Measurements from ENCODE around the gene ABCC2.
"Not testable (repeated sequence)": the region's sequence is repeated elsewhere in the genome, so short reads cannot be mapped to it uniquely, and the experiment has no call there.

Gene ABCC2

DNA sequence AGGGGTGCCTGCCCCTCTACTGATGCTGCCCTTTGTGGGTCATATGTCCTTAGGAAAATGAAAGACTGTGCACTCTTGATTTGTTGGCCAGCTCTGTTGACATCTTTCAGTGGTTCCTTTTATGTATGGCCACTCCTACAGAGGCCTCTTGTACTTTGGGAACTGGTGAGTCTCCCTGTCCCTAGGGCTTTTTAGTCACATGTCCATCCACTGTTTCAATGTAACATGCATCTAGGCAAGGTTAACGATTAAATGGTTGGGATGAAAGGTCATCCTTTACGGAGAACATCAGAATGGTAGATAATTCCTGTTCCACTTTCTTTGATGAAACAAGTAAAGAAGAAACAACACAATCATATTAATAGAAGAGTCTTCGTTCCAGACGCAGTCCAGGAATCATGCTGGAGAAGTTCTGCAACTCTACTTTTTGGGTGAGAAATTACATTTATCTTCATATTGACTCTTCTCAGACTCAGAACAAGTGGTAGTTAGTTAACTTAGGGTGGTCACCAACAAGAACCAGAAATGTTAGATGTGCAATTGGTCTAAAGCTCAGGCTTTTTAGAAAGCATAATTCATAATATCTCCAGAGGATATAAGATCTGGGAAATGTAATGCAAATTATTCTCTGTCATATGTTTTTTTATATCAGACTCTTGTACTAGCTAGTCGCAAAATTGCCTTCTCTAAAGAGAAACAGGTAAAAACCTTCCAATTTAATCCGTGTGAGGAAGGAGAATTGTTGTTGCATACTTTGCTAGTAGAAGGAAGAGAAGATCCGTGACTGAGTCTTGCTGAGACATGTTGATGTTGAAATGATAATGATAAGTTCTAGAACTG lies at the start of gene ABCC2:
ABCC2 (plus strand) TSS at position 194 of the 840 bp plus-strand sequence; CDS start at position 399, 205 bp downstream.
- no peak for DNase-seq (ENCODE audit: low read depth, low spot score)

- DNase-seq (ENCODE audit: low read depth, low spot score), result no peak
These were observed 49.1 kb upstream of the ABCC2 start for GRCh38 chr10:99733366-99733765.

GRCh38 chr10:99734111-99734510 lies 48.3 kb upstream of the ABCC2 start:
- not testable (repeated sequence) for DNase-seq (ENCODE audit: low read depth, low spot score)

GRCh38 chr10:99740260-99740659 lies 42.2 kb upstream of the ABCC2 start:
- DNase-seq (ENCODE audit: low read depth, low spot score), result no peak

DNA sequence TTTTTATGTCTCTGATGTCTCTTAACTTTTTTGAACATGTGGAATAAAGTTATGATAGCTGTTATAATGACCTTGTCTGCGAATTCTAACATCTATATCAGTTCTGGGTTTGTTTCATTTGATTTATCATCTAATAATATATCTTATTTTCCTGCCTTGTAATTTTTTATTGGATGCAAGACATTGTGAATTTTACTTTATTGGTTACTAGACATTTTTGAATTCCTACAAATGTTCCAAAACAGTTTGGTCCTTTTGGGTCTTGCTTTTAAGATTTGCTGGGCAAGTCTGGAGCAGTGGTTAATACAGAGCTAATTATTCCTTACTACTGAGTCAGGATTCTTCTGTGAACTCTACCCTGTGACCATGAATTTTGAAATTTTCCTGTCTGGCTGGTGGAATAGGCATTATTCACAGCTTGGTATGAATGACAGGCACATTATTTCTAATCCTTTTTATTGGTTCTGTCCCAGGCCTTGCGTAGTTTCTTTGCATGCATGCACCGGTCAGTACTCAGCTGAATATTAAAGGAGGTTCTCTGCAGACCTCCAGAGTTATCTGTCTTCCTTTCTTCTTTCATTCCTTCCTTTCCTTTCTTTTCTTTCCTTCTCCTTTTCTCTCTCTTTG lies 41.4 kb upstream of the ABCC2 start:
- no peak for DNase-seq (ENCODE audit: low read depth, low spot score)

GRCh38 chr10:99742254-99742653 lies 40.2 kb upstream of the ABCC2 start:
- no peak for DNase-seq (ENCODE audit: low read depth, low spot score)

DNA sequence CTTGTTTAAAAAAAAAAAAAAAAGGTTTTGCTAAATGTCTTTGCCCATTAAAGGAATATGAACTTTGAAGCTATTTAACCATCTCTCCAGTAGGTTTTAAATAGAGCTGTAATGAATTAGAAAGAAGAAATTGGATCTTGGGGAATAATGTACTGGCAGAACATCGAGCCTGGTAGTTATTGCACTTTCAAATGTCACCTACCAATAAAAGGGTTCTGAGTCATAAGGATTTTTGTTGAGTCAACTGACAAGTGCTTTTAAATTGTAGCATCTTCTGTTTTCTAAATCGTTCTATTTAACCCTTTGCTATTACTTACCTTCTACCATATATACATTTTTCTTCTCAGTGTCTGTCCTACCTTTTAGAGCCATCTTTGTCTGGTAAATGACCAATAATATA lies 39.7 kb upstream of the ABCC2 start:
- DNase-seq (ENCODE audit: low read depth, low spot score), result no peak

DNA sequence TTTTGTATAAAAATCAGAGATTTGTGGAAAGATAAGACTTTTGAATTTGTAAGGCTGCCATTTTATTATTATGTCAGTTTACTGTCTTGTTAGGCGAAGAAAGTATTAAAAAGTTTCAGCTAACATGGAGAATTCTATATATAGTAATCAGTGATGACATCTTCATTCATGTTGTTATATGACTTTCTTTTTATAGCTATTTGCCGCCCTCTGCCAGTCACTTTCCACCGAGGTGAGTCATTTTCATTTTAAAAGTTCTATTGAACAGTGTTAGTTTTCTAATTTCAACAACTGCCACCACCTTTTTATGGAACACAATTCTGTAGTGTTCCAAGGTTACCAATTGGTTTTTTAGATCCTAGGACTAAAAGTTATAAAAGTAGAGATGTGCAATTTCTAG lies 38.6 kb upstream of the ABCC2 start:
- no peak for DNase-seq (ENCODE audit: low read depth, low spot score)

DNA sequence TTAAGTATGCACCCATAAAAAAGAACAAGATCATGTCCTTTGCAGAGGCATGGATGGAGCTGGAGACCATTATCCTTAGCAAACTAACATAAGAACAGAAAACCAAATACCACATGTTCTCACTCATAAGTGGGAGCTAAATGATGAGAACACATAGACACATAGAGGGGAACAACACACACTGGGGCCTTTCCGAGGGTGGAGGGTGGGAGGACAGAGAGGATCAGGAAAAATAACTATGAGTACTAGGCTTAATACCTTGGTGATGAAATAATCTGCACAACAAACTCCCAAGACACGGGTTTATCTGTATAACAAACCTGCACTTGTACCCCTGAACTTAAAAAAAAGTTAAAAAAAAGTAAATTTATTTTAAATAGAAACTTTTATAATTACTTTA lies 36.3 kb upstream of the ABCC2 start:
- not testable (repeated sequence) for DNase-seq (ENCODE audit: low read depth, low spot score)

DNA sequence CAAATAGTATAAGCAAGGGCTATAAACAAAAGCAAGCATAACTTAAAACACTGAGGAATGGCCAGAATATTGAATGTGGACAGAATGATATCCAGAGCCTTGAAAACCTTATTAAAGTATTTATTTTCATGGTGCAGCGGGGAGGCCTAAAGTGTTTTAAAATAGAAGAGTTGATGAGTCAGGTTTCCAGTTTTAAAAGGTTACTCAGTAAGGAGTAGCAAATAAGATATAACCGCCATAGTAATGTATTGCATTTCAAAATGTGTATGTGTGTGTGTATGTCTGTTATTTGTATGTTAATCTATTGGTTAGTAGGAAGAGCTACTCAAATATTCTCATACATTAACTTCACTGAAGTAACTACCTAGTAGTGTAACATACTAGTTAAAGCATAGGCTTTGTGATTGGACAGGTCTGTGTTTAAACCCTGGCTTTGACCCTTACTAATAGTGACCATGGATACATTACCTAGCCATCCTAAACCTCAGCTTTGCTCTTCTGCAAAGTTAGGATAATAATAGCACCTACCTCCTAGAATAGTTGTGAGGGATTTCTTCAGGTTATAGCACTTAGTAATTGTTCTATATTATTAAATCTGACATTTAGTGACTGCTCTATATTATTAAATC lies 33.5 kb upstream of the ABCC2 start:
- no peak for DNase-seq (ENCODE audit: low read depth, low spot score)

DNA sequence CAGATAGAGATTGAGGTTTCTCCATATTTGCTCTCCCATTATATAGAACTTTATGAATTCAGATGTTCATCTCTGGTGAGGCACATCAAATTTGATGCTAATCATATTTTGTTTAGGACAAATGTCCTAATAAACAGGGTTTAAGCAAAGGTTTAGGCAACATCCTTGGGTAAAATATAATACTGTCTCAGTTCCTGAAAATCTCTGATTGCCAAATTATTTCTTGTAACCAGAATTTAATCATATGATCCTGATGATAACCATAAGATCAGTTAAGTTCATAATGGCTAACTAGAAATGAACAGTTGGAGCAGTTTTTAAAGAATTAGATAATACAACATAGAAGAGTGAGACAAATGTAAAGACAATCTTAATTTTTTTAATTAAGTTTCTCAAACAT lies 31.8 kb upstream of the ABCC2 start:
- DNase-seq (ENCODE audit: low read depth, low spot score), result no peak

DNA sequence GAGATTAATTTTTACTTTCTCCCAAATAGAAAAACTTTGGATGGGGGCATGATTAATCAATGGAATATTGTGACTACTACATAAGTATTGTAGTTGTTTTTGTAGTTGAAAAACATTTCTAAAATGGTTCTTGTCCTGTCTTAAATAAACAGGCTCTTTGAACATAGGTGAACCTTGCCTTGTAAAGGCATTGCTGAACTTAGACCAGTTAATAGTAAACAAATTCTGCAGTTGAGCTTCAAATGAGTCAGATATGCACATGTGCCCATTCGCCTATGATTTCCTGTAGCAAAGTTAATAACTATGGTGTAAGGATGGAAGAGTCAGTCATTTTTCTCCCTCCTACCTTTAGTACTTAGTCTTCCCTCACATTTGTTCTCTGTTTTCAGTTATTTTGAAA lies 27.8 kb upstream of the ABCC2 start:
- no peak for DNase-seq (ENCODE audit: low read depth, low spot score)

DNA sequence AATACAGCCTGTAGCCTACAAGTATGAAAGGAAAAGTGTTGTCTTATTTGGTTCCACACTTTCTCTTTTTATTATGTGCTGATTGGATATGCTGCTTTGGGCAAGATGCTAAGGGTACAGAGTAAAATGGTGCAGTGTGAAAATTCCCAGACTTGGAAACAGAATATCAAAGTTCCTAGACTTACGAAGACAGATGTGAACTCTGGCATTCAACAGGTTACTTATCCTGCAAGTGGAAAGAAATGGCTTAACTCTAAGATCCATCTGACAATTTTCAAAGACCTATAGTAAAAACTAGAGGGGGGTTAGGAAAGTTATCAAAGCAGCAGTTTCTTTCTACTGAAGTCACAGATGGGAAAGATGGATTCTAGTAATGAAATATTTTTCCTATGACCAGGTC lies 26.3 kb upstream of the ABCC2 start:
- DNase-seq (ENCODE audit: low read depth, low spot score), result no peak

DNA sequence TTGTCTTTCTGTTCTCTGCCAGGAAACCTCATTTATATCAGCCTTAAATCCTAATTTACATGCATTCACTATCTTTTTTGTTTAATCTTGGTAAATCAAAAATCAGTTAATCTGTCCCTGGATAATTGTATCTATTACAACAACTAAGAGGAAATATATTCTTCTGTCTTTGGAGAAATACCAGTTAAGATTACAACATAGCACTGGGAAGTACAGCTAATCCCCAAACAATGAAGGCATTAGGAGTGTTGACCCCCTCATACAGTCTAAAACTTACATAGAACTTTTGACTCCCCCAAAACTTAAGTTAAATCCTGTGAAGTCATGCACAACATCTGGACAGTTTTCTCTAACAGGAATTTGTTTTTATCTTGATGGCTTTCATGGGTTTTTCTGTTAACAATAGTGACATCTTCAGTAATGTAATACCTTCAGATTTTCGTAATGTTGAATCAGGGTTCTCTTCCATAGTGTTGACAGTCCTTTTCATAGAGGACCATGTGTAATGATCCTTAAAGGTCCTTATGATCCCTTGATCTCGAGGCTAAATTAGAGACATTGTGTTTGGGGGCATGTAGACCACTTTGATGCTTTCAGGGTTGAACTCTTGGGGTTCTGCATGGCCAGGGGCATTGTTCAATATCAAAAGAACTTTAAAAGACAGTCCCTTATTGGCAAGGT lies 24.1 kb upstream of the ABCC2 start:
- DNase-seq (ENCODE audit: low read depth, low spot score), result no peak

- DNase-seq (ENCODE audit: low read depth, low spot score), result no peak
These were observed 22.1 kb upstream of the ABCC2 start for GRCh38 chr10:99760321-99760720.

- no peak for DNase-seq (ENCODE audit: low read depth, low spot score)
These were observed 21.1 kb upstream of the ABCC2 start for GRCh38 chr10:99761365-99761764.

DNA sequence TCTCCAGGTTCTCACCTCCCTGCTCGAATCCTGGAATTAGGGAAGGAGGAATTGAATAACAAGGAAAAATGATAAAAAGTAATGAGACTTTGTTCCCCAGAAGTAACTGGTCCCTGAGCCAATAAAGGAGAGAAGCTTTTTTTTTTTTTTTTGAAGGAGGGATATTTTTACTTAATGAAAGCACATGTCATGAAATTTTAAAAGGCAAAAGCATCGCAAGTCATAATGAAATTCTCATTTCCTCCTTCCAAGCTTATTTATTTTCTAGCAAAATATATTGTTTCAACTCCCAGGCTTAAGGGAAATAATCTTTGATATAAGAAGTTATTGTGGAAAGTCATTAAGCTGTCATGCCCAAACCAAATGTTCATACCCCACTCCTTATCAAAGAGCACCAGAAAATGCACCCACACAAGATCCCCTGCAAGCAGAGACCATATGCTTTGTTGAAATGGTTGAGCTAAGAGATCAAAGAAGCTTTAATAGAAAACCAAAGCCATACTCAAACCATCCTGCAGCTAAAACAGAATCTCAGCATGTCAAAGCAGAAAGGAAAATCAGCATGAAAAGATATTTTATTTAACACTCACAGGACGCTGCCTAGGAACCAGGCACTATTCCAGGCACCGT lies 16.7 kb upstream of the ABCC2 start:
- DNase-seq (ENCODE audit: low read depth, low spot score), result no peak

DNA sequence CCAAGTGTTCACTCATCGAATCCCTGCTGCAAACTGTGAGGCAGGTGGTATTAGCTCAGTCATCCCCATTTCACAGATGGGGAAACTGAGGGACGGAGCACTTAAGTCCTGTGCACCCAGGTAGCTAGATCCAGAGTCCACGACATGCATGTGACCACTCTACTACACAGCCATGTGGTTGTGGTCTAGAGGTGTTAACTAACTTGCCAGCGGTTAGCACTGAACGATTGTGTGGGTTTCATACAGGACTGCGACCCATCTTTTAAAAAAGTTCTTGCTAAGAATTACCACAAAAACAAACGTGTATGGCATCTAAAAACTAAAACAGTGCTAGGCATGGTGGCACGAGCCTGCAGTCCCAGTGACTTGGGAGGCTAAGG lies 16.1 kb upstream of the ABCC2 start:
- DNase-seq (ENCODE audit: low read depth, low spot score), result no peak

DNA sequence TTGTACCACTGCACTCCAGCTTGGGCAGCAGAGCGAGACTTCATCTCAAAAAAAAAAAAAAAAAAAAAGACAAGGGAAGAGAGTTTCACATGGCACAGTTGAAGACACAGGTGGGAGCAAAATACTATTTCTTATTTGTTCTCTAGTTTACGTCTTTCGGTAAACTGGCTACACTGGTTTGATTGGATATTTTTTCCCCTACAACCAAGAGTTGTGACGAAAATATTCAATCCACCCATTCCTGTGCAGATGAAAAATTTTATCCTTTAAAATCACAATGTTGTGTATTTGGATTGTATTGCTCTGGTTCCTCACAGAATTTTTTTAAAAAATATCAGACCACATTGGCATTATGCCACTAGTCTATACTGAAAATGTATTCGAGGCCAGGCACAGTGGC lies 14.5 kb upstream of the ABCC2 start:
- no peak for DNase-seq (ENCODE audit: low read depth, low spot score)

DNA sequence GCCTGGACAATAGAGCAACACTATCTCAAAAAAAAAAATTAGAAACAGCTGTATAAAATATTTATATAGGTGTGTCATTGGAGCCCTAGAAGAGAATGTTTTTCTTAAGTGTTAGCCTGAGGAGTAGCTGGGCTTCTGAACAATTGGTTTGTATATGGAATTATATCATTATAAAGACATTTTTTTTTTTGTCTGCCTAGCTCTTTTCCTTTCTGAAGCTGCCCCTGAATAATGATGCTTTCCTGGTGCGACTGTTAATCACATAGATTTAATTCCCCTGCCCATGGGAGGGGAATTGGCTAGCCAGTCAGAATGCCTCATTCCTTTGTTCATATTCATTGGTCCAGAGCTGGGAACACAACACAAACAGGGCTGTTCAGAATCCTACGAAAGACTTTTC lies 13.9 kb upstream of the ABCC2 start:
- DNase-seq (ENCODE audit: low read depth, low spot score), result no peak

GRCh38 chr10:99769706-99770105 lies 12.7 kb upstream of the ABCC2 start:
- no peak for DNase-seq (ENCODE audit: low read depth, low spot score)

Measured in activated naive CD8-positive, alpha-beta T cell treated with anti-CD3 and anti-CD28 coated beads, Interleukin-2, amount 50 U/mL, for 16 hours (primary cell).